HG03521 (cell line): ENCODE data around the gene HLF.
"Not testable (repeated sequence)": the region's sequence is repeated elsewhere in the genome, so short reads cannot be mapped to it uniquely, and the experiment has no call there.

Experiments used
- ATAC-seq: cut with Tn5 transposase; IDR thresholded peaks from one replicate; pipeline ENCODE4 v1.9.1; 2021; ENCODE audit warnings: mild to moderate bottlenecking, moderate library complexity; ENCODE audit not compliant: unreplicated experiment

Gene HLF

GRCh38 chr17:55324296-55324978 lies 59.7 kb downstream of the HLF start:
- ATAC-seq = no peak

- ATAC-seq = no peak
Measured at GRCh38 chr17:55325406-55325805, 60.6 kb downstream of the HLF start.

- no peak for ATAC-seq
Measured at GRCh38 chr17:55326030-55326429, 61.3 kb downstream of the HLF start.

DNA sequence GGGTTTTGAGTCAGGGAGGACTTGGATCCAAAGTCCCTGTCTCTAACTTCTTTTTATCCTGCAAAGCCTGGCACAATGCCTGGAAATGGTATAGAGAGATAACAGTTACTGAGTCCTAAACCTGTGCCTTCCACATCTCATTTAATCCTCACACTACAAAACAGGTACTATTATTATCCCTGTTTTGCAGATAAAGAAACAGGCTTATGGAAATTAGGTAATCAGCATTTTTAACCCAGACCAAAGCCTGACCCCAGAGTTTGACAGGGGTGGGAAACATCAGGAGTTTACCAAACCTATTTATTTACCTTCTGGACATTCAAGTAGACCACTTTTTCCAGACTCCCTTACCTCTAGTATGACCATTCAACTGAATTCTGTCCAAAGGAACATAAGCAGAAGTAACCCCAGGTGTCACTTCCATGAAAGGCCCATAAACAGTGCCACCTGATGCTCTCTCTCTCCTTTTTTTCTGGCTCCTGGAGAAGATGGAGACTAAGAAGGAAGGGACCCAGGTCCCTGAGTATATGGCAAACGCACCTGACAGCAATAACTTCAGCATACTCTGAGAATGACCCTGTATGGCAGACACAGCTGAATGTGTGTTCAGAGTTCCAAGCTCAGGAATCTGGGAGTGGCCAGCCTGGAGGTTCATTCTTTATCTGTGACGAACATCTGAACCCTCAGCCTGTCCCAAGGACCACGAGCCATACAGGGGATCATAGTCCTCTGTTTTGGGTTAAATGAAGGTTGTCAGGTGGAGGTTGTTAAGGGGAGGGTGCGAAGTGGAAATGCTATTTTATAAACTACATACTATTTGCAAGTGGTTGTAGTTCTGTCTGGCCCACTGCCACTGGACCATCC lies 62.7 kb downstream of the HLF start:
- no peak for ATAC-seq

- not testable (repeated sequence) for ATAC-seq
Measured at GRCh38 chr17:55328514-55328913, 63.8 kb downstream of the HLF start.

- ATAC-seq = no peak
Measured at GRCh38 chr17:55330344-55330933, 65.7 kb downstream of the HLF start.

GRCh38 chr17:55332296-55333041 lies 67.7 kb downstream of the HLF start:
- no peak for ATAC-seq

DNA sequence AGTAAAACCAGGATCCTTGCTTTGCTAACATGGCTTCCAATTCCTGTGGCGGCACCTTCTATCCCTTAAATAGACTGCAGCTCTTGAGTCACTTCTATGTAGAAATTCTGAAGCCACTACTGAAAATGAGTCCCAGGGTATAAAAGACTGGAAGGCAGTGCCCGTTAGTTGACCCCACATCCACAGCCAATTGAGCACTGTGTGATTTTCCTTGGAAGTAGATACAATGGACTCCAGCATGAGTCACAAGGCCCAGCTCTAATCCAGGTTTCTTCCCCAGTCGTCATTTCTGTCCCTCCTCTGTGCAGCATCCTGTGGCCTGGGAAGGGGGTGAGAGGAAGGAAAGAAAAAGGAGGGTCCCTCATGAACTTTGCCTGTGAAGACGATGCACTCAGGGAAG lies 69.5 kb downstream of the HLF start:
- no peak for ATAC-seq

DNA sequence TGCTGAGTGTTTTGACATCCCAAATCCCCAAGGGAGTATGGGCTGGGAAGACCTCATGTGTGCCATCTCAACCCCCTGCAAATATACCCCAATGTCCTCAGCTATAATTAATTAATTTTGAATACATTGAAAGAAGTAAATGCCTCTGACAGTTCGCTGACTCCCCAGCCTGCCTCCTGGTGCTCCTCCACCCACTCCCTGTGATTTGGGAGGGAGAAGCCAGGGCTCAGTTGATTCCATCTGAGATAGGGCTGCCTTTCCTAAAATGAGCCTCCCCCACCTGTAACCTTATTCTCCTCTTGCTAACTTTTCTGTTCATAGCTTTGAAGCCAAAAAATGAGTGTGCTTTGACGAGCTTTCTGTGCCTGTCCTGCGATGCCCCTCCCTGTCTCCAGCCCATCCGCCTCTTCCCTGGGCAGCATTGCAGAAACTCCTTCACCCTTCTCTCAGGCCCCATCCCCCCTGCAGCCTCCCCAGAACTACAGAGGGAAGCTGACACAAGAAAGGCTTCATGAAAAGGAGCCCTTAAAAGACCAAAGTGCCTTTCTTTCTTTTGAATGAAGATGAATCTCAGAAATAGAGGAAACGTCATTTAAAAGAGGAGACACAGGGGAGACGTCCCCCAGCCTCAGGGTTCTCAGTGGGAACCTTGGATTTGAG lies 70.3 kb downstream of the HLF start:
- ATAC-seq = no peak

- no peak for ATAC-seq
Measured at GRCh38 chr17:55335625-55336024, 70.9 kb downstream of the HLF start.

- ATAC-seq = no peak
Measured at GRCh38 chr17:55336426-55336825, 71.7 kb downstream of the HLF start.

GRCh38 chr17:55340176-55340575 lies 75.4 kb downstream of the HLF start:
- ATAC-seq = no peak

DNA sequence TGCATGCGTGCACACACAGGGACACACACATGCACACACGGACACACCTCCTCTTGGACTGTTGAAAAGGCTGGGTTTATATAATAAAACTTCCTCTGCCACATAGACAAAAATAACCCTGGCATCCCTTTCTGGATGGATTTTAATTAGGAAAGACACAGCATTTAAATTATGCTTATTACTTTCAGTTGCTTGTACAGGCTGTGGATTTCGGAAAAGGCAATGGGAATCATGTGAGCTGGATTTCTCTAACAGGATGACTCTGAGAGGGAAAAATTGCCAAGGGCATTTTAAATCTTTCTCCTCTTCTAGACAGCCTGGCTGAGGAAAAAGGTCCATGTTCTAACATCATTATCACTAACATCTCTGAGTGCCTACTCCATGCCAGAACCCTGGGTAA lies 75.9 kb downstream of the HLF start:
- ATAC-seq = no peak

DNA sequence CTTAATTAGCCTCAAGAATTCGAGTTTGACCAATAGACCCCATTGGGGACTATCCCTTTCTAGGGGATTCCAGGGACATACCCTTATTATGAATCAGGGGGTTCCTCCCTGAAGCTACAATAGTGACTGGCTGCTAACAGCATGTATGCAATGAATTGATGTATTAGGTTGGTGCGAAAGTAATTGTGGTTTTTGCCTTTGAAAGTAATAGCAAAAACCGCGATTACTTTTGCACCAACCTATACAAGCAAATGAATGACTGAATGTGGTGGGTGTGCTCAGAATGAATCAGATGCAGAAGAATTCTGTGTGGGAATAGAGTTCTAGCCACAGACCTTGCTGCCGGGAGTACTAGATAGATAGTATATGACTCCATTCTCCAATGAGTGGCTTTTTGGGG lies 76.7 kb downstream of the HLF start:
- ATAC-seq = no peak

DNA sequence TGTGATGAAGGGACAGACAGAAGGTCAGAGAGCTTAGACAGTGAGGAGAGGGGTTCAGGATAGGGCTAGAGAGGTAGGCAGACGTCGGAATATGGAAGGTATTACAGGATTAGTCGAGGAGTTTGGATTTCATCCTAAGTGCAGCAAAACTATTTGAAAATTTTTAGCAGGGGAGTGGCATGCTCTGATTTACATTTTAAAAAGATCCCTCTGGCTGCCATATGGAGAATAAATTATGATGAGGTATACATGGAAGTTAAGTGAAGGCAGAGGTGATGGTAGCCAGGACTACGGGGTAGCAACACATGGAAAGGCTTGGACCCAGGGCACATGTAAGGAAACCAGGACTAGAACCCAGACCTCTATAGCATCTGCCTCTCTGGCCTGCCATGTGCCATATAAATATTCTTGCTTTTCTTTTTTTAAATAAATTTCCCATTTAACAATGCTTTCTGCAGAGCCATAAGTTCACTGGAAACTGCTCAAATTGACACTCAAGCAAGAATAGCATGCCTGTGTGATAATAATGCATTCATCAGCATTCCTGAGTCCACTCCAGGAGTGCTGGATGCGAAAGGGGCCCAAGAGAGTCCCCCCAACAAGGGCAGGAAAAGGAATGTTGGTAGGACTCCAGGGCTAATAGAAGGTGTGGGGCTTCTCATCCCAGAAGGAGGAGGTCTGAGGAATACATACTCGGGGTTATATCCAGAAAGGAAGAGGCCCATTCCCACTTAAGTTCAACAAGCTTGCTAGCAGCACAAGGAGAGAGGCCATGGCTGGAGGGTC lies 78.2 kb downstream of the HLF start:
- ATAC-seq = no peak

GRCh38 chr17:55343900-55344513 lies 79.2 kb downstream of the HLF start:
- no peak for ATAC-seq

- no peak for ATAC-seq
Measured at GRCh38 chr17:55344514-55344997, 79.8 kb downstream of the HLF start.

- no peak for ATAC-seq
Measured at GRCh38 chr17:55345132-55345531, 80.4 kb downstream of the HLF start.

DNA sequence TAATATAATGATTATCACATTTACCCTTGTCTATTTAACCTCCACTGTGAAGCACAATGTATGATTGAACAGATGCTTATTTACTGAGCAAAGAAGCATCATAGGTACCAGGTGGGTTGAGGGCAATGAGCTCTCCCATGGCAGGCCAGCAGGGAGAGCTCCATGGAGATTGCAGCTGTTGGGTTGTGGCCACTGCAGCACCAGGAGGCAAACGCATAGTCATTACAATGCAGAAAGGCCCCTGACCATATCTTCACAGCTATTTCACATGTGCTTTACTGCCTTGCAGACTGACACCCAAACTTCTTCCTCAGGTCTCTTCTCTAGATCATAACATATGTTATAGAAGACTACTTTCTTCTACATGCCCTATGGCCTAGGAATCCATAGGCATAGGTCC lies 81.9 kb downstream of the HLF start:
- ATAC-seq = no peak
